Measurements from ENCODE around the gene ATG16L2. TPM values are rescaled to one million over a fixed set of nuclear protein-coding genes. Genes with fewer than 3 reads are reported as not detected.

ATG16L2 gene
- total RNA-seq, 3 donors from 2014 or later (not counting 1 experiment from before 2014, with no cell fraction given): 172 to 190 (median 179) TPM

Other genes with a start within 250 kb of the ATG16L2 start
- gene PDE2A, start 140.0 kb upstream of the ATG16L2 start, total RNA-seq: 10 to 100 TPM in 1 of 3 donors, 1 to 10 TPM in 2; 8.7 to 11.9 (median 9.0) TPM
- 100 to 1,000 TPM; 293 to 327 (median 296) TPM for gene ARAP1, start 62.0 kb upstream of the ATG16L2 start, total RNA-seq
- gene STARD10, start 20.4 kb upstream of the ATG16L2 start, total RNA-seq: 10 to 100 TPM; 10.9 to 17.3 (median 11.7) TPM

Data from natural killer cell (primary cell).